ENCODE results near the gene IRF2.
"Not testable (repeated sequence)": the region's sequence is repeated elsewhere in the genome, so short reads cannot be mapped to it uniquely, and the experiment has no call there.

Gene IRF2

GRCh38 chr4:184389978-184390900 is 84.1 kb downstream of the IRF2 start:
- no peak for DNase-seq (ENCODE audit: low read depth)

- DNase-seq (ENCODE audit: low read depth) = no peak
Measured at GRCh38 chr4:184388106-184388505, 86.2 kb downstream of the IRF2 start.

GRCh38 chr4:184387351-184387750 is 87.0 kb downstream of the IRF2 start:
- DNase-seq (ENCODE audit: low read depth) = no peak

GRCh38 chr4:184386271-184386781 is 88.0 kb downstream of the IRF2 start:
- DNase-seq (ENCODE audit: low read depth) = no peak

GRCh38 chr4:184385705-184386141 is 88.6 kb downstream of the IRF2 start:
- no peak for DNase-seq (ENCODE audit: low read depth)

- DNase-seq (ENCODE audit: low read depth) = no peak
Measured at GRCh38 chr4:184384810-184385557, 89.4 kb downstream of the IRF2 start.

- DNase-seq (ENCODE audit: low read depth) = no peak
Measured at GRCh38 chr4:184384056-184384809, 90.1 kb downstream of the IRF2 start.

GRCh38 chr4:184383497-184384055 is 90.8 kb downstream of the IRF2 start:
- DNase-seq (ENCODE audit: low read depth) = no peak

GRCh38 chr4:184382189-184382846 is 92.0 kb downstream of the IRF2 start:
- no peak for DNase-seq (ENCODE audit: low read depth)

- no peak for DNase-seq (ENCODE audit: low read depth)
Measured at GRCh38 chr4:184380707-184381106, 93.6 kb downstream of the IRF2 start.

GRCh38 chr4:184380214-184380613 is 94.1 kb downstream of the IRF2 start:
- DNase-seq (ENCODE audit: low read depth) = not testable (repeated sequence)

- DNase-seq (ENCODE audit: low read depth) = no peak
Measured at GRCh38 chr4:184376923-184377322, 97.4 kb downstream of the IRF2 start.

GRCh38 chr4:184376126-184376838 is 98.1 kb downstream of the IRF2 start:
- no peak for DNase-seq (ENCODE audit: low read depth)

GRCh38 chr4:184375623-184376022 is 98.7 kb downstream of the IRF2 start:
- not testable (repeated sequence) for DNase-seq (ENCODE audit: low read depth)

- no peak for DNase-seq (ENCODE audit: low read depth)
Measured at GRCh38 chr4:184375027-184375426, 99.3 kb downstream of the IRF2 start.

- DNase-seq (ENCODE audit: low read depth) = no peak
Measured at GRCh38 chr4:184373886-184374405, 100.4 kb downstream of the IRF2 start.

- no peak for DNase-seq (ENCODE audit: low read depth)
Measured at GRCh38 chr4:184371390-184371787, 103.0 kb downstream of the IRF2 start.

GRCh38 chr4:184370711-184371389 is 103.5 kb downstream of the IRF2 start:
- no peak for DNase-seq (ENCODE audit: low read depth)

- DNase-seq (ENCODE audit: low read depth) = no peak
Measured at GRCh38 chr4:184369871-184370270, 104.5 kb downstream of the IRF2 start.

- DNase-seq (ENCODE audit: low read depth) = no peak
Measured at GRCh38 chr4:184368731-184369130, 105.6 kb downstream of the IRF2 start.

All from stimulated activated CD4-positive, alpha-beta T cell treated with anti-CD3 and anti-CD28 coated beads, Interleukin-2, amount 100 ng/mL, for 4 hours (primary cell).